LHCN-M2 (cell line): Measurements from ENCODE around the gene PTCH2. TPM values are rescaled to one million over a fixed set of nuclear protein-coding genes. Genes with fewer than 3 reads are reported as not detected.

Experiments
- DNase-seq: peaks from one replicate; pipeline ENCODE4 v3.0.0-alpha.2; 2012; ENCODE audit warnings: low read depth
- total RNA-seq: library from RNA; depleted of rRNA; stranded (reverse); fragments of >200 nt; gene quantifications from 2 replicates; pipeline ENCODE4 v1.2.3, GENCODE V29; 2014; rRNA removed

PTCH2 gene
- total RNA-seq, 1 experiment from 2014 or later: under 0.01 TPM

DNA sequence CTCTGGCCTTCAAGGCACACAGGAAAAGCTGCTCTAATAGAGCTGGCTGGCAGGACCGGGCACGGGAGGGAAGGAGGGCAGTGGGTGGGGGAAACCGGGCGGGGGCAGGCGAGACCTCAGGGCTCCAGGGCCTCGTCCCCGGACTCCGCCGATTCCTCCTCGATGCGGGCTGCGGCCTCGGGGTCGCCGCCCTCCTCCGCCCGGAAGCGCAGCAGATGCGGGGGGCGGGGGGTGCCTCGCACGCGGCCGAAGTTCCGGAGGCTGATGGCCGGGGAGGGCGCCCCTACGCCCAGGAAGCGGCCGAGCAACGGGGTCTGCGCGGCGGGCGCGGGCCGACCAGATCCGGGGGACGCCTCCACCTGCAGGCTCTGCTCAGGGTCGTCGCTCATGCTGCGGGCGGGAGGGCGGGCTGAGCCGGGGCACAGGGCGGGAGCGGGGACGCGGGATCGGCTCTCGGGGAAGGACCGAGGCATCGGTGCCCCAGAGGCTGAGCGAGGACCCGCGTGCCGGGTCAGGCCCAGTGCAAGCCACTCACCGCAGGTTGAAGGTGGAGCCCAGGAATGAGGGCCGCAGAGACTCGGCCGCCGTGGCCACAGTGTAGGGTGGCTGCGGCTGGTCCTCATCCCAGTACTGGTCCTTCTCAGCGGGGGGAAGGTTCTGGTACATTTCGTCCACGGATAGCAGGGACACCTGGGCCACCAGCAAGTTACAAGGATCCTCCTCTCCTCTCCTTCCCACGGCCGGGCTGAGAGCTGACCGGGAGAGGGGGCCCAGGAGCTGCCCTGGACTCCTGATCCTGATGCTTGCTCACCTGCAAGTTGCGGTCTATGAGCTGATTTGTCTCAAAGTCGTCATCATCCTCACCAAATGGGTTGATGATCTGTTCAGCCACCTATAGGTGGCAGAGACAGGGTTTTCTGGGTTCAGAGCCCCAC is 58.7 kb downstream of the PTCH2 start:
- no peak for DNase-seq

DNA sequence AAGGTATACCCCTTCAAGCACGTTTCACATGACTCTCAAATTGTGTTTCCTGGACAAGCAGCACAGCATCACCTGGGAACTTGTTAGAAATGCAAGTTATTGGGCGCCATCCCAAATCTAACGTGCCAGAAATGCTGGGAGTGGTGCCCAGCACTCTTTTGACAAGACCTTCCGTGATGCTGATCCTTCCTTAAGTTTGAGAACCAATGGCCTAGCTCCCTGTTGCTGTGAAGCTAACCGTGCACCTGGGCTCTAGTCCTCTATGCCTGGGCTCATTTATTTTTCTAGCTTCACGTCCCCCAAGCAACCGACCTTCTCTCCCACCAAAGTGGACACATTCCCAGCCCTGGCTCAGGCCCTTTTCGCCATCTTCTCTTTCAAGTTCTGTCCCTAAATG is 59.4 kb downstream of the PTCH2 start:
- no peak for DNase-seq

DNA sequence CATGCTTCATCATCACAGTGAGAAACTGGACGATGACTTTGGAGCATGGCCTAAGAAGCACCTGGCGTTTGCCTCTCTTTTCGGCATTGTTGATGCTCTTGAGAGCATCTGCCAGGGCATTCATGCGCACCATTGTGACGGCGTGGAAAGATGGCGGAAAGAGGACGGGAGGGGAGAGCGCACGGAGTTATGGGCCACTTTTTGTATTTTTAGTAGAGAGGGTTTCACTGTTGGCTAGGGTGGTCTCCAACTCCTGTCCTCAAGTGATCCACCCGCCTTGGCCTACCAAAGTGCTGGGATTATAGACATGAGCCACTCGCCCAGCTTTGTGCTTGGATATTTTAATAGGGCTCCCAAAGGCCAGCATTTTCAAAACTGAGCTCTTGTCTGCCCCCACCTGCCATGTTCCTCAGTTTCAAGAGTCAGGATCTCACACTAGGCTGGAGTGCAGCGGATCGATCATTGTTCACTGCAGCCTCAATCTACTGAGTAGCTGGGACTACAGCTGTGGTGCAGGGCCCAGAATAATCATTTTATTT is 62.4 kb downstream of the PTCH2 start:
- DNase-seq: no peak

DNA sequence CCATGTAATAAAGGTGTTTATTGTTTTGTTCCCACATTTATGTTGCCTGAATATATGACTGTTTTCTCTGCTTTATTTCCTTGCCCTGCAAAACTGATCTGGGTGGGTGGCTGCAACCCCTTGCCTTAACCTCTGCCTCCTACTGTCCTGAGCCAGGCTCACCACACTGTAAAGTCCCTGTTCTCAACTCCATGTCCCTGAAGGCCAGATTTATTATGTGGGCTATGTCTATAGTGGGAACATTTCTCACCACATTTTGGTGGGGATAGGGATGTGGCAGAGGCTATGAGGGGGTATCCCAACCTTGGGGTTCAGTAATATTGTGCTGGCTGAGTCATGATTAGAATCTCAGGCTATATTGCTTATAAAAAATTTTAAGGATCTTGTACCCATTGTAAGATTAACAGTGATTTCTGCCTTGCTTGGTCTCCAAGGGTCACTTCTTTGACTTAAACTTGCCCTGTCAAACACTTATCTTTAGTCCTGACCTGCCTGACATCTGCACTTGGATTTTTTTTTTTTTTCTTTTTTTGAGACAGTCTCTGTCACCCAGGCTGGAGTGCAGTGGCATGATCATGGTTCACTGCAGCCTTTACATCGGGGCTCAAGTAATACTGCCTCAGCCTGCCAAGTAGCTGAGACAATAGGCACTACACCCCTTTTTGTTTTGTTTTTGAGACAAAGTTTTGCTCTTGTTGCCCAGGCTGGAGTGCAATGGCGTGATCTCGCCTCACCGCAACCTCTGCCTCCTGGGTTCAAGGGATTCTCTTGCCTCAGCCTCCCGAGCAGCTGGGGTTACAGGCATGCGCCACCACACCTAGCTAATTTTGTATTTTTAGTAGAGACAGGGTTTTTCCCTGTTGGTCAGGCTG is 64.1 kb downstream of the PTCH2 start:
- DNase-seq: no peak

DNA sequence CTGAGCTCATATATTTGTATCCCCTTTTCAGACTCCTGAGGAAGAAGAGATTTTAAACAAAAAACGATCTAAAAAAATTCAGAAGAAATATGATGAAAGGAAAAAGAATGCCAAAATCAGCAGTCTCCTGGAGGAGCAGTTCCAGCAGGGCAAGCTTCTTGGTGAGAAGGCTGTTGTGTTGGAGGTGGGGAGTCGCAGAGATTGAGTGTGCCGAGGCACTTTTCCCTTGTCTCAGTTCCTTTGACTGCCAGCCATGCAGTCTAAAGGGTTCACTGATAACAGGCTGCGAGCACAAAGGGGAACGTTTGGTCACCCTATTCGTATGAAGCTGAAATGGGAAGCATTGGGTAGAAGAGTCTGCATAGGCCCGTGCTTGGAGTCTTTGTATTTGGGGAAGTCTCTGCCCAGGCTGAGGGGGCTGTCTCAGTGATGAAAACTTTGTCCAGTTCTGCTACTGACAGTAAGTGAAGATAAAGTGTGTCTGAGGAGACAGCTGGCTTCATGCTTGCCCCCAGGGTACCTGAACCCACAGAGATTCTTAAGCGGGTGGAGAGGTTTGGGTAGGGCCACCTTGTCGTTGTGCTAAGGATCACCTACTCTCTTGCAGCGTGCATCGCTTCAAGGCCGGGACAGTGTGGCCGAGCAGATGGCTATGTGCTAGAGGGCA is 65.0 kb downstream of the PTCH2 start:
- DNase-seq: no peak

DNA sequence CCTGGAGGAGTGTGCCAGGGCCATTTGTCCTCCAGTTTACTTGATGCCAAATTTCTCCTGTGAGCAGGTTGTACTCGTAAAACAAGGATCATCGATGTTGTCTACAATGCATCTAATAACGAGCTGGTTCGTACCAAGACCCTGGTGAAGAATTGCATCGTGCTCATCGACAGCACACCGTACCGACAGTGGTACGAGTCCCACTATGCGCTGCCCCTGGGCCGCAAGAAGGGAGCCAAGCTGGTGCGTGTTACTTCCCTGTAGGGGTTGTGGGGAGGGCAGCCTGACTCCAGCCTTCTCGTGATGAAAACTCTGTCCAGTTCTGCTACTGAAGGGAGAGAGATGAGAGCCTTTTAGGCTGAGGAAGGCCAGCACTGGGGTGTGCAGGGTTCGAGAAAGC is 65.5 kb downstream of the PTCH2 start:
- no peak for DNase-seq

DNA sequence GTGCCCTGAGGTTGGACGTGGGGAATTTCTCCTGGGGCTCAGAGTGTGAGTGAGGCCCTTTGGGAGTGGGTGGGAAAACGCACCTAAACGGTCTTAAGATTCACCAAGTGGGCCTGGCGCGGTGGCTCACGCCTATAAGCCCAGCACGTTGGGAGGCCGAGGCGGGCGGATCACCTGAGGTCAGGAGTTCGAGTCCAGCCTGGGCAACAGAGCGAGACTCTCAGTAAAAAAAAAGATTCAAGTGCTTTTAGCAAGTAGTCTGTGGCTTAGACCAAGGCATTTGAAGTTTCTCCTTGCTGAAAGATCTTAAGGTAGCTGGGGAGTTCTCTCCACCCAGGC is 66.4 kb downstream of the PTCH2 start:
- no peak for DNase-seq

DNA sequence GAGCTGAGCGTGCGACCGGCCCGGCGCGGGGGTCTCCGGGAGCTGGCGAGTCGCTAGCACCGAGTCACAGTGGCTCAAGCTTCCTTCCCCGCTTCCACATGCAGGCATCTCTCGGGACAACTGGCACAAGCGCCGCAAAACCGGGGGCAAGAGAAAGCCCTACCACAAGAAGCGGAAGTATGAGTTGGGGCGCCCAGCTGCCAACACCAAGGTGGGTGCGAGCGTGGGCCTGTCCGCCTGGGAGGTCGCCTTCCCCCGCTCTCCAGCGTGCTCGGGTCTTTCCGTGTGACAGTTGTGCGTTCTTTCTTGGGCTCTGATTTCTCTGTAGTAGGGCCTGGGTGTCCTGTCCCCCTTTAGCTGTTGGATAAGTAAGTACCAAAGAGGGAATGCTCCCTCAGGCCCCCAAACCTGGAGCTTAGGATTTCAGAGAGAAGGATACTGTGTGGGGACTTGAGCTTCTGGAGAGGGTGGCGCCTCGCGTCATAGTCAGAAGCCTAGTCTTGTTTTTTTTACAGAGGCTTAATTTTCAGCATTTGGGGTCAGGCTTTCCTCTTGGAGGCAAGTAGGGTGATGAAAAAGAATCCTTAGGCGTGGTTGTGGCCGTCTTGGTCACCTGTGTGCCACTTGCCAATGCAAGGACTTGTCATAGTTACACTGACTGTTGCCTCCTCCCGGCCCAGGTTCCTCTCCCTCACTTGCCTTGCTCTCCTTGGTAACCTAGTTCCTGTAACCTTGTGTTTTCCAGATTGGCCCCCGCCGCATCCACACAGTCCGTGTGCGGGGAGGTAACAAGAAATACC is 66.9 kb downstream of the PTCH2 start:
- DNase-seq: no peak

DNA sequence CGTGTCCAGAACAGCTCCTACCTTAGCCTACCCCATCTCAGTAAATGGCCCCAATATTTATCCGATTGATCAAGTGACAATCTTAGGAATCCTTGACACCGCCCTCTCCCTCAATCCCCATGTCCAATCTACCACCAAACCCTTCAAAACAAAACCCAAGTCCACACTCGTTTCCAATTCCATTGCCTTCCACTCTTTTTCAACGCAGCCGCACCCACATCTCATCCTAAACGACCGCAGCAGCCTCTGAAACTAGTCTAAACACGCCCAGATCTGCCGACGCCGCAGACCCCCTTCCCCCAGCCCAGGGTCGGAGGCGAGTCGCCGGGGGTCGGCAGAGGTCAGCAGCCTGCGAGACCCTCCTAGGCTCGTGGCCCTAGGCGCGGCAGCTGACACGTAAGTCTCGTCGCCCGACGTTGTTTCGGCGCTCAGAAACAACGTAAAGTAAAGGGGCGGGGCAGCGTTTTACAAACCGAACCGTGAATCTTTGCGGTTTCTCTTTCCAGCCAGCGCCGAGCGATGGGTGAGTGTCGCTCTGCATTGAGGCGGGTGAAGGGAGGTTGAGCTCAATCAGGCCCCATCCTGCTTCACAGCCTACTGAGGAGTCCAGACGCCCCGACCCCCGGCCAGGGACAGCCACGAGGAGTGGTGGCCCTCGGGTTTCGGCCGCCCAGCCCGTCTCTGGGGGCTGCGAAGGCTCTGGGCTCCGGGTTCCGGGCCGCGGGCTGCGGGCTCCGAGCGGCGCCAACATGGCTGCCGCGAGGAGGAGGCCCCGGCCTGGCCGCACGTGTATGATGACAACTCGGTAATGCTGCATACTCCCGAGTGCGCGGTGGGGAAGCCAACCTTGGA is 67.7 kb downstream of the PTCH2 start, which contains the start of gene RPS8:
RPS8 (plus strand) TSS at position 463 of the 852 bp plus-strand sequence; CDS start at position 520, 57 bp downstream.
- DNase-seq: peak; percentile 93

Other genes with a start within 250 kb of the PTCH2 start
- 5.9 and 8.8 TPM in 2 replicates for gene TMEM53, start 168.8 kb downstream of the PTCH2 start, total RNA-seq
- not detected in 2 replicates for gene ARMH1, start 168.5 kb downstream of the PTCH2 start, total RNA-seq
- gene RNU5D-1, start 112.1 kb downstream of the PTCH2 start, total RNA-seq: not detected in 2 replicates
- 95.3 and 99.3 TPM in 2 replicates for gene KIF2C, start 103.4 kb downstream of the PTCH2 start, total RNA-seq
- gene RPS8, start 67.7 kb downstream of the PTCH2 start, total RNA-seq: 2,019 and 2,069 TPM in 2 replicates
- not detected in 2 replicates for gene BEST4, start 55.1 kb downstream of the PTCH2 start, total RNA-seq
- gene PLK3, start 42.9 kb downstream of the PTCH2 start, total RNA-seq: 27.7 and 33.7 TPM in 2 replicates
- 0.19 TPM in 1 of 2 replicates, not detected in the other for gene DYNLT4, start 35.9 kb downstream of the PTCH2 start, total RNA-seq
- 2.1 and 8.2 TPM in 2 replicates for gene BTBD19, start 34.7 kb downstream of the PTCH2 start, total RNA-seq
- gene EIF2B3, start 143.3 kb upstream of the PTCH2 start, total RNA-seq: 42.5 and 47.9 TPM in 2 replicates
- gene HECTD3, start 168.1 kb upstream of the PTCH2 start, total RNA-seq: 39.2 and 40.8 TPM in 2 replicates
- 122 and 124 TPM in 2 replicates for gene UROD, start 169.0 kb upstream of the PTCH2 start, total RNA-seq